ENCODE measurements around the gene KLHL26. TPM values are rescaled to one million over a fixed set of nuclear protein-coding genes. Genes with fewer than 3 reads are reported as not detected.

Gene KLHL26
- polyA plus RNA-seq, 1 donor (not counting 4 experiments of a cell fraction or from before 2014, with no cell fraction given) = 0.68 TPM

- Histone ChIP-seq H3K27me3 (ENCODE audit: control insufficient read depth, extremely low read depth, insufficient read depth, low read length) (no peaks in the 10 kb centered on the region), H2AFZ (ENCODE audit: control insufficient read depth, low read length) (no peak overlapping the region), H3K9me3 (ENCODE audit: control insufficient read depth, low read depth, low read length) (no peaks in the 10 kb centered on the region), H3K4me2 (ENCODE audit: control insufficient read depth, extremely low read depth, insufficient read depth, low read depth, low read length) (no peak overlapping the region), H3K27ac (ENCODE audit: control insufficient read depth, insufficient read depth, low read length) (no peak overlapping the region), H3K9ac (ENCODE audit: control insufficient read depth, extremely low read depth, insufficient read depth, low read length) (no peak overlapping the region), H3K4me3 (ENCODE audit: control insufficient read depth in 2 of 3, extremely low read depth in 1 of 3, insufficient read depth in 2 of 3, low read depth in 1 of 3, low read length in 3 of 3) (no peak overlapping the region), H3K36me3 (ENCODE audit: control insufficient read depth in 2 of 2, extremely low read depth in 1 of 2, insufficient read depth in 2 of 2, low read length in 2 of 2) (no peaks in the 10 kb centered on the region), H3K79me2 (ENCODE audit: control insufficient read depth, insufficient read depth, low read length) (no peaks in the 10 kb centered on the region), H3K4me1 (ENCODE audit: control insufficient read depth, extremely low read depth, insufficient read depth, low read length) (peaks cover 4% of the 10 kb centered on the region), H4K20me1 (ENCODE audit: control insufficient read depth, extremely low read depth, insufficient read depth, low read length) (no peaks in the 10 kb centered on the region), H3K9me1 (ENCODE audit: control insufficient read depth, extremely low read depth, insufficient read depth, low read length) (no peaks in the 10 kb centered on the region)
- FAIRE-seq = no peak
- dilution Hi-C loops (cut with MboI; ENCODE audit: extremely low pct_ligation_motif_present, low sequenced_read_pairs) = no loop called here
- DNase-seq (ENCODE audit: low read depth, low spot score) = no peak
- TF ChIP-seq CTCF (optimal IDR thresholded peaks at IDR 0.05 in 1 of 3, IDR thresholded peaks at IDR 0.05 in 1 of 3, conservative IDR thresholded peaks at IDR 0.05 in 1 of 3; ENCODE audit: extremely low read depth in 1 of 3, insufficient read depth in 2 of 3, low read length in 3 of 3) (no peak), EZH2 (IDR thresholded peaks at IDR 0.05; ENCODE audit: low read length) (no peak)
Observed at GRCh38 chr19:18596752-18597157, 40.1 kb upstream of the KLHL26 start.

GRCh38 chr19:18597809-18598660, 38.8 kb upstream of the KLHL26 start:
- H3K27me3 ChIP-seq (ENCODE audit: control insufficient read depth, extremely low read depth, insufficient read depth, low read length) = no peaks in the 10 kb centered on the region
- dilution Hi-C loops (cut with MboI; ENCODE audit: extremely low pct_ligation_motif_present, low sequenced_read_pairs) = no loop called here
- TF ChIP-seq CTCF (optimal IDR thresholded peaks at IDR 0.05 in 1 of 3, IDR thresholded peaks at IDR 0.05 in 1 of 3, conservative IDR thresholded peaks at IDR 0.05 in 1 of 3; ENCODE audit: extremely low read depth in 1 of 3, insufficient read depth in 2 of 3, low read length in 3 of 3) (no peak), EZH2 (IDR thresholded peaks at IDR 0.05; ENCODE audit: low read length) (no peak)
- peaks cover 4% of the 10 kb centered on the region for H3K4me1 ChIP-seq (ENCODE audit: control insufficient read depth, extremely low read depth, insufficient read depth, low read length)
- no peaks in the 10 kb centered on the region for H3K79me2 ChIP-seq (ENCODE audit: control insufficient read depth, insufficient read depth, low read length)
- DNase-seq (ENCODE audit: low read depth, low spot score) (no peak), FAIRE-seq (no peak)
- no peak overlapping the region for H3K4me3 ChIP-seq (ENCODE audit: control insufficient read depth in 2 of 3, extremely low read depth in 1 of 3, insufficient read depth in 2 of 3, low read depth in 1 of 3, low read length in 3 of 3)
- no peaks in the 10 kb centered on the region for H3K9me1 ChIP-seq (ENCODE audit: control insufficient read depth, extremely low read depth, insufficient read depth, low read length)
- H2AFZ ChIP-seq (ENCODE audit: control insufficient read depth, low read length) = no peak overlapping the region
- H3K9ac ChIP-seq (ENCODE audit: control insufficient read depth, extremely low read depth, insufficient read depth, low read length) = no peak overlapping the region
- H3K27ac ChIP-seq (ENCODE audit: control insufficient read depth, insufficient read depth, low read length) = no peak overlapping the region
- H3K9me3 ChIP-seq (ENCODE audit: control insufficient read depth, low read depth, low read length) = no peaks in the 10 kb centered on the region
- no peaks in the 10 kb centered on the region for H4K20me1 ChIP-seq (ENCODE audit: control insufficient read depth, extremely low read depth, insufficient read depth, low read length)
- no peak overlapping the region for H3K4me2 ChIP-seq (ENCODE audit: control insufficient read depth, extremely low read depth, insufficient read depth, low read depth, low read length)
- H3K36me3 ChIP-seq (ENCODE audit: control insufficient read depth in 2 of 2, extremely low read depth in 1 of 2, insufficient read depth in 2 of 2, low read length in 2 of 2) = no peaks in the 10 kb centered on the region
